WTC11 (cell line): Measurements from ENCODE around the gene DBET. TPM values are rescaled to one million over a fixed set of nuclear protein-coding genes. Genes with fewer than 3 reads are reported as not detected.
"Not testable (repeated sequence)": the region's sequence is repeated elsewhere in the genome, so short reads cannot be mapped to it uniquely, and the experiment has no call there.

Experiments used
- ATAC-seq: fragments of 200-7000 bp; cut with Tn5 transposase; 2 replicates; pipeline ENCODE4 v1.10.0; 2021; ENCODE audit warnings: mild to moderate bottlenecking, moderate library complexity
- CTCF ChIA-PET: fragments of 300-600 bp; sonication (Branson Sonifier 250); formaldehyde crosslinking; loops from one replicate; lab custom pipeline; 2021; ENCODE audit warnings: antibody characterized with exemption; lab: Charles Lee
- POLR2A ChIA-PET: fragments of 350-600 bp; sonication (Branson Sonifier 250); formaldehyde crosslinking; loops from one replicate; lab custom pipeline; 2021; ENCODE audit warnings: antibody characterized with exemption; lab: Charles Lee
- DNase-seq: peaks from one replicate; pipeline ENCODE4 v3.0.0; 2021; ENCODE audit warnings: low spot score
- H3K27ac Mint-ChIP-seq: 2 replicates; pipeline ENCODE4 v1.8.0; 2021; ENCODE audit warnings: mixed read lengths
- H3K27me3 Mint-ChIP-seq: 2 replicates; pipeline ENCODE4 v1.8.0; 2021; ENCODE audit warnings: low read depth, mild to moderate bottlenecking, moderate library complexity, mixed read lengths
- H3K36me3 Mint-ChIP-seq: 2 replicates; pipeline ENCODE4 v1.8.0; 2021; ENCODE audit warnings: mixed read lengths
- H3K4me1 Mint-ChIP-seq: 2 replicates; pipeline ENCODE4 v1.8.0; 2022; ENCODE audit warnings: mixed read lengths
- H3K4me3 Mint-ChIP-seq: 2 replicates; pipeline ENCODE4 v1.8.0; 2021; ENCODE audit warnings: mild to moderate bottlenecking, moderate library complexity, mixed read lengths
- H3K9me3 Mint-ChIP-seq: 2 replicates; pipeline ENCODE4 v1.8.0; 2021; ENCODE audit warnings: mixed read lengths
- FOXP4 ChIP-seq: sonication (generic); formaldehyde crosslinking; IDR thresholded peaks from 2 replicates; pipeline ENCODE4 v1.8.0; 2022; ENCODE audit warnings: mild to moderate bottlenecking, missing genetic modification reagents
- JAZF1 ChIP-seq: fragments of 250-450 bp; sonication (Bioruptor Pico); IDR thresholded peaks from 2 replicates; pipeline ENCODE4 v1.9.0; 2021; ENCODE audit warnings: moderate library complexity, mild to moderate bottlenecking, inconsistent platforms
- MYBL2 ChIP-seq: sonication (generic); formaldehyde crosslinking; IDR thresholded peaks from 2 replicates; pipeline ENCODE4 v1.8.1; 2023; ENCODE audit warnings: mild to moderate bottlenecking, moderate library complexity, missing genetic modification reagents
- NR3C1 ChIP-seq: sonication (generic); formaldehyde crosslinking; conservative IDR thresholded peaks from 2 replicates; pipeline ENCODE4 v1.8.1; 2023; ENCODE audit warnings: low read depth, mild to moderate bottlenecking, missing genetic modification reagents
- SP1 ChIP-seq: sonication (generic); formaldehyde crosslinking; conservative IDR thresholded peaks from 2 replicates; pipeline ENCODE4 v1.8.1; 2022; ENCODE audit warnings: missing genetic modification reagents
- USF1 ChIP-seq: sonication (generic); formaldehyde crosslinking; IDR thresholded peaks from 2 replicates; pipeline ENCODE4 v1.8.0; 2022; ENCODE audit warnings: mild to moderate bottlenecking, missing genetic modification reagents
- ZNF396 ChIP-seq: fragments of 250-450 bp; sonication (Bioruptor Pico); IDR thresholded peaks from 2 replicates; pipeline ENCODE4 v1.8.0; 2021; ENCODE audit warnings: mild to moderate bottlenecking, moderate library complexity, borderline replicate concordance
- ZNF416 ChIP-seq: fragments of 250-450 bp; sonication (Bioruptor Pico); IDR thresholded peaks from 2 replicates; pipeline ENCODE4 v1.9.0; 2021; ENCODE audit warnings: mild to moderate bottlenecking, inconsistent platforms
- total RNA-seq: library from RNA; stranded (reverse); gene quantifications from 3 replicates; pipeline ENCODE4 v1.2.3, GENCODE V29; 2021

DBET gene
- total RNA-seq, 1 experiment from 2014 or later, result 0.24 TPM

GRCh38 chr4:190019023-190019858, 45.1 kb upstream of the DBET start:
- ATAC-seq (no peak), DNase-seq (no peak)
- POLR2A ChIA-PET, result no interaction called here
- CTCF ChIA-PET, result no interaction called here
- TF ChIP-seq FOXP4 (CRISPR knock-in tag) (no peak), JAZF1 (CRISPR knock-in tag) (no peak), MYBL2 (CRISPR knock-in tag) (no peak), SP1 (CRISPR knock-in tag) (no peak), USF1 (CRISPR knock-in tag) (no peak)
- peaks cover 8% of the 10 kb centered on the region; the same call in 1 of the 2 replicates for H3K9me3 Mint-ChIP-seq
- peaks cover 39% of the 10 kb centered on the region for H3K36me3 Mint-ChIP-seq
- peak overlapping the region; percentile 41 for H3K4me3 Mint-ChIP-seq
- peaks cover 86% of the 10 kb centered on the region for H3K27me3 Mint-ChIP-seq
- H3K27ac Mint-ChIP-seq, result no peak overlapping the region
- H3K4me1 Mint-ChIP-seq, result peaks cover 23% of the 10 kb centered on the region

GRCh38 chr4:190019859-190020463, 44.3 kb upstream of the DBET start:
- Mint-ChIP-seq H3K36me3 (peaks cover 36% of the 10 kb centered on the region), H3K4me3 (peak overlapping the region; percentile 69), H3K27me3 (peaks cover 84% of the 10 kb centered on the region), H3K4me1 (peaks cover 23% of the 10 kb centered on the region)
- H3K27ac Mint-ChIP-seq, CTCF ChIA-PET, POLR2A ChIA-PET, DNase-seq, ATAC-seq, H3K9me3 Mint-ChIP-seq: not testable (repeated sequence)

GRCh38 chr4:190020790-190021717, 43.2 kb upstream of the DBET start:
- DNase-seq (peak; percentile 73), ATAC-seq (peak; percentile 60)
- POLR2A ChIA-PET, result no interaction called here
- H3K27ac Mint-ChIP-seq, result no peak overlapping the region
- TF ChIP-seq ZNF396 (CRISPR knock-in tag), result no peak
- TF ChIP-seq ZNF416, result no peak
- no peak for TF ChIP-seq NR3C1 (CRISPR knock-in tag)
- H3K9me3 Mint-ChIP-seq, result peaks cover 7% of the 10 kb centered on the region; the same call in 1 of the 2 replicates
- H3K4me1 Mint-ChIP-seq, result peaks cover 23% of the 10 kb centered on the region
- peaks cover 34% of the 10 kb centered on the region for H3K36me3 Mint-ChIP-seq
- H3K27me3 Mint-ChIP-seq, result peaks cover 78% of the 10 kb centered on the region
- peak overlapping the region; percentile 69 for H3K4me3 Mint-ChIP-seq
- CTCF ChIA-PET, result no interaction called here

- H3K9me3 Mint-ChIP-seq, POLR2A ChIA-PET, DNase-seq, ATAC-seq, H3K4me3 Mint-ChIP-seq, H3K27ac Mint-ChIP-seq, CTCF ChIA-PET: not testable (repeated sequence)
- peaks cover 27% of the 10 kb centered on the region for H3K36me3 Mint-ChIP-seq
- peaks cover 21% of the 10 kb centered on the region for H3K4me1 Mint-ChIP-seq
- peaks cover 70% of the 10 kb centered on the region for H3K27me3 Mint-ChIP-seq
Observed at GRCh38 chr4:190021973-190022372, 42.3 kb upstream of the DBET start.

- H3K9me3 Mint-ChIP-seq, POLR2A ChIA-PET, CTCF ChIA-PET, DNase-seq, H3K27ac Mint-ChIP-seq, ATAC-seq: not testable (repeated sequence)
- Mint-ChIP-seq H3K27me3 (peaks cover 62% of the 10 kb centered on the region), H3K4me1 (peaks cover 20% of the 10 kb centered on the region), H3K4me3 (peak overlapping the region; percentile 49), H3K36me3 (peaks cover 26% of the 10 kb centered on the region)
Observed at GRCh38 chr4:190022614-190023281, 41.6 kb upstream of the DBET start.

GRCh38 chr4:190027156-190027555, 37.1 kb upstream of the DBET start, which contains the start of gene FRG2:
Gene FRG2, minus strand, starts transcription at chr4:190027256. Its CDS starts 52 bp downstream, at chr4:190027204.
- DNase-seq, H3K4me1 Mint-ChIP-seq, H3K36me3 Mint-ChIP-seq, POLR2A ChIA-PET, CTCF ChIA-PET, ATAC-seq, H3K9me3 Mint-ChIP-seq, H3K4me3 Mint-ChIP-seq, H3K27ac Mint-ChIP-seq: not testable (repeated sequence)
- H3K27me3 Mint-ChIP-seq, result peaks cover 31% of the 10 kb centered on the region

GRCh38 chr4:190031264-190031663, 33.0 kb upstream of the DBET start:
- ATAC-seq, H3K36me3 Mint-ChIP-seq, H3K27ac Mint-ChIP-seq, POLR2A ChIA-PET, H3K4me1 Mint-ChIP-seq, DNase-seq, CTCF ChIA-PET, H3K4me3 Mint-ChIP-seq: not testable (repeated sequence)
- peaks cover 17% of the 10 kb centered on the region for H3K27me3 Mint-ChIP-seq
- peaks cover 15% of the 10 kb centered on the region for H3K9me3 Mint-ChIP-seq

GRCh38 chr4:190037704-190038388, 26.5 kb upstream of the DBET start:
- H3K27ac Mint-ChIP-seq, POLR2A ChIA-PET, ATAC-seq, H3K36me3 Mint-ChIP-seq, H3K4me3 Mint-ChIP-seq, H3K4me1 Mint-ChIP-seq, CTCF ChIA-PET, DNase-seq: not testable (repeated sequence)
- peaks cover 20% of the 10 kb centered on the region for H3K9me3 Mint-ChIP-seq
- peaks cover 49% of the 10 kb centered on the region for H3K27me3 Mint-ChIP-seq
